A673 (cell line): Measurements from ENCODE around the gene MTCH2. TPM values are rescaled to one million over a fixed set of nuclear protein-coding genes. Genes with fewer than 3 reads are reported as not detected.

Source experiments
- BruUV-seq: library from RNA; stranded (reverse); fragments of 400-500 nt; replicated peaks from 2 replicates; lab custom pipeline; 2021; lab: Mats Ljungman, UMichigan
- CTCF ChIA-PET: fragments of 300-600 bp; sonication (Branson Sonifier 250); formaldehyde crosslinking; loops from one replicate; lab custom pipeline; 2022; ENCODE audit warnings: antibody characterized with exemption; lab: Charles Lee
- POLR2A ChIA-PET: fragments of 300-600 bp; sonication (Branson Sonifier 250); formaldehyde crosslinking; loops from one replicate; lab custom pipeline; 2022; ENCODE audit warnings: antibody characterized with exemption; ENCODE audit not compliant: low non-redundant PET; lab: Charles Lee
- DNase-seq: peaks from one replicate; pipeline ENCODE4 v3.0.0-alpha.2; 2015; ENCODE audit warnings: low spot score
- H3K27ac ChIP-seq: fragments of 200-600 bp; sonication (generic); 2 replicates; pipeline ENCODE4 v1.5.1; 2016; ENCODE audit warnings: mixed run types, low read depth, mild to moderate bottlenecking, mixed read lengths, antibody characterized with exemption, low read length; ENCODE audit not compliant: poor library complexity, severe bottlenecking
- H3K27me3 ChIP-seq: fragments of 200-600 bp; sonication (generic); replicated peaks from 2 replicates; pipeline ENCODE4 v1.6.1; 2017; ENCODE audit warnings: mixed run types, low read depth, mild to moderate bottlenecking, mixed read lengths, antibody characterized with exemption, low read length; ENCODE audit not compliant: insufficient read depth, poor library complexity
- H3K36me3 ChIP-seq: fragments of 200-600 bp; sonication (generic); 2 replicates; pipeline ENCODE4 v1.6.1; 2016; ENCODE audit warnings: mixed run types, mild to moderate bottlenecking, mixed read lengths, antibody characterized with exemption, low read length; ENCODE audit not compliant: insufficient read depth, poor library complexity, severe bottlenecking
- H3K4me1 ChIP-seq: fragments of 200-600 bp; sonication (generic); 2 replicates; pipeline ENCODE4 v1.6.1; 2017; ENCODE audit warnings: mixed run types, mild to moderate bottlenecking, mixed read lengths, antibody characterized with exemption, low read length; ENCODE audit not compliant: insufficient read depth, poor library complexity, severe bottlenecking
- H3K4me3 ChIP-seq: fragments of 200-600 bp; sonication (generic); 2 replicates; pipeline ENCODE4 v1.5.1; 2016; ENCODE audit warnings: low read depth, mixed run types, mild to moderate bottlenecking, mixed read lengths, low read length; ENCODE audit not compliant: poor library complexity, severe bottlenecking
- H3K9me3 ChIP-seq: fragments of 200-600 bp; sonication (generic); 2 replicates; pipeline ENCODE4 v1.6.1; 2016; ENCODE audit warnings: mixed run types, low read depth, mild to moderate bottlenecking, mixed read lengths, antibody characterized with exemption, low read length; ENCODE audit not compliant: poor library complexity, severe bottlenecking
- CTCF ChIP-seq: fragments of 300-800, 200-600 bp; sonication (generic); conservative IDR thresholded peaks from 2 replicates; pipeline ENCODE4 v1.5.1; 2017; ENCODE audit warnings: low read depth, mild to moderate bottlenecking, antibody characterized with exemption, low read length, moderate library complexity, mixed read lengths
- EZH2 ChIP-seq: fragments of 200-600 bp; sonication (generic); IDR thresholded peaks from 2 replicates; pipeline ENCODE4 v1.6.1; 2017; ENCODE audit warnings: borderline replicate concordance, low read depth, mild to moderate bottlenecking, mixed read lengths, antibody characterized with exemption, low read length; ENCODE audit not compliant: poor library complexity, severe bottlenecking
- intact Hi-C: fragments of 100-400 bp; cut with micrococcal nuclease; formaldehyde crosslinking; loops from one replicate; pipeline ENCODE4 v1.10.0; 2022; ENCODE audit not compliant: unreplicated experiment
- total RNA-seq: library from RNA; stranded (reverse); gene quantifications from 2 replicates; pipeline ENCODE4 v1.2.3, GENCODE V29; 2021

MTCH2 gene
- total RNA-seq, 1 experiment from 2014 or later = 382 TPM

- peaks cover 78% of the 10 kb centered on the region for H3K36me3 ChIP-seq
Measured at GRCh38 chr11:47631473-47631872, 10.9 kb downstream of the MTCH2 start.

DNA sequence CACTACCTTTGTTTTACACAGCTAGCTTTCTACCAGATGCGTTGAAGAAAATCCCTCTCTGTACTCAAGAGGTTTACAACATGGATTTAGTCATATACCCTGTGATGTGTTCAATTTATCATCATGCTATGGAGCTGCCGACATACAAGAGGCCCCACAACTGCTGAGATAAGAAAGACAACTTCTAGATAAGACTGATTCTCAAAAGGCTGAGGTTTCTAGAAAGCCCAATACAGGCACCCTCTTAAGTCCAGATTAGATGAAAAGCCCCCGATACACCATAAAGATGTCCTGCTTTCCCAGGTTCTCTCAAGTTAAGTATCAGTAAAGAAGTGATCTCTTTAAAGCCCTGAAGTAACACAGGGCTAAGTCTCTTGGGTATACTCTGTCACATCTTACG is 14.3 kb downstream of the MTCH2 start:
- peaks cover 88% of the 10 kb centered on the region for H3K36me3 ChIP-seq

More at GRCh38 chr11:47631473-47631872, 10.9 kb downstream of the MTCH2 start:
- Histone ChIP-seq H3K4me1 (no peaks in the 10 kb centered on the region), H3K27ac (no peak overlapping the region), H3K27me3 (no peaks in the 10 kb centered on the region), H3K9me3 (no peaks in the 10 kb centered on the region), H3K4me3 (no peak overlapping the region)
- intact Hi-C loops = no loop called here
- CTCF ChIA-PET = no interaction called here
- no TSS peak for BruUV-seq
- no peak for DNase-seq
- POLR2A ChIA-PET = no interaction called here
- TF ChIP-seq CTCF (no peak), EZH2 (no peak)

GRCh38 chr11:47626234-47626633 is 16.1 kb downstream of the MTCH2 start:
- peaks cover 94% of the 10 kb centered on the region for H3K36me3 ChIP-seq
- no TSS peak for BruUV-seq
- H3K9me3 ChIP-seq = no peaks in the 10 kb centered on the region
- intact Hi-C loops = no loop called here
- no peaks in the 10 kb centered on the region for H3K4me1 ChIP-seq
- ChIA-PET CTCF (no interaction called here), POLR2A (interaction anchor here (0.6 to 1.1 kb wide), 2 partner anchors 21 to 31 kb away, joined by 3 to 4 read pairs; no protein-coding TSS in a partner anchor)
- TF ChIP-seq EZH2 = no peak
- TF ChIP-seq CTCF = no peak
- H3K27me3 ChIP-seq = no peaks in the 10 kb centered on the region
- H3K4me3 ChIP-seq = no peak overlapping the region
- no peak for DNase-seq
- H3K27ac ChIP-seq = no peak overlapping the region

More for the DNA sequence above, 14.3 kb downstream of the MTCH2 start:
- DNase-seq = no peak
- CTCF ChIA-PET = no interaction called here
- Histone ChIP-seq H3K27me3 (no peaks in the 10 kb centered on the region), H3K4me1 (no peaks in the 10 kb centered on the region), H3K9me3 (no peaks in the 10 kb centered on the region), H3K4me3 (no peak overlapping the region), H3K27ac (no peak overlapping the region)
- no TSS peak for BruUV-seq
- TF ChIP-seq CTCF = no peak
- no peak for TF ChIP-seq EZH2
- intact Hi-C loops = no loop called here
- POLR2A ChIA-PET = no interaction called here
